Measurements from ENCODE around the gene ATG16L2. TPM values are rescaled to one million over a fixed set of nuclear protein-coding genes. Genes with fewer than 3 reads are reported as not detected.
"Not testable (repeated sequence)": the region's sequence is repeated elsewhere in the genome, so short reads cannot be mapped to it uniquely, and the experiment has no call there.

ATG16L2 gene
- polyA plus RNA-seq, 1 experiment = 10.1 TPM

GRCh38 chr11:72788241-72788640, 26.0 kb upstream of the ATG16L2 start:
- no peak for TF ChIP-seq CTCF (IDR thresholded peaks at IDR 0.05; ENCODE audit: insufficient read depth, low read depth, low read length)
- ChIA-PET CTCF (interaction anchor here (2.9 kb wide), 1 partner anchor 62 kb away, joined by 17 read pairs; no protein-coding TSS in a partner anchor), POLR2A (no interaction called here)
- Histone ChIP-seq H3K27me3 (ENCODE audit: control insufficient read depth, insufficient read depth, low read length) (no peaks in the 10 kb centered on the region), H3K4me3 (ENCODE audit: low read depth, low read length) (no peak overlapping the region), H3K36me3 (ENCODE audit: control insufficient read depth, insufficient read depth, low read length) (no peaks in the 10 kb centered on the region)
- DNase-seq (ENCODE audit: low read depth) = no peak

GRCh38 chr11:72789493-72790131, 24.6 kb upstream of the ATG16L2 start:
- CTCF ChIA-PET = interaction anchor here (1.0 to 2.9 kb wide), 3 partner anchors 13 to 64 kb away, joined by 3 to 17 read pairs (median 4); no protein-coding TSS in a partner anchor

DNA sequence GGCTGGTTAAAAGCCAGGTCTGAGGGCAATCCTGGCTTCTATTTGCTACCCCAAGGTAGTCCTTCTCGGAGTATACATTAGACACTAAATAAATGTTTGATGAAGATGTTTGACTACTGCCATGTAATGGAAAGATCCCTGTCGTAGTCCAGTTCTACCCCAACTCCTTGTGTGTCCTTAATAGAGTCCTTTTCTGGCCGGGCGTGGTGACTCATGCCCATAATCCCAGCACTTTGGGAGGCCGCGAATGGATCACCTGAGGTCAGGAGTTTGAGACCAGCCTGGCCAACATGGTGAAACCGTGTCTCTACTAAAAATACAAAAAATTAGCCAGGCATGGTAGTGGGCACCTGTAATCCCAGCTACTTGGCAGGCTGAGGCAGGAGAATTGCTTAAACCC, 23.0 kb upstream of the ATG16L2 start:
- CTCF ChIA-PET; H3K27me3 ChIP-seq (ENCODE audit: control insufficient read depth, insufficient read depth, low read length); DNase-seq (ENCODE audit: low read depth); H3K4me3 ChIP-seq (ENCODE audit: low read depth, low read length); POLR2A ChIA-PET; H3K36me3 ChIP-seq (ENCODE audit: control insufficient read depth, insufficient read depth, low read length): not testable (repeated sequence)

More at GRCh38 chr11:72789493-72790131, 24.6 kb upstream of the ATG16L2 start:
- no peaks in the 10 kb centered on the region for H3K27me3 ChIP-seq (ENCODE audit: control insufficient read depth, insufficient read depth, low read length)
- no peak overlapping the region for H3K4me3 ChIP-seq (ENCODE audit: low read depth, low read length)
- no peaks in the 10 kb centered on the region for H3K36me3 ChIP-seq (ENCODE audit: control insufficient read depth, insufficient read depth, low read length)
- POLR2A ChIA-PET = no interaction called here
- TF ChIP-seq CTCF (IDR thresholded peaks at IDR 0.05; ENCODE audit: insufficient read depth, low read depth, low read length) = no peak
- DNase-seq (ENCODE audit: low read depth) = no peak

DNA sequence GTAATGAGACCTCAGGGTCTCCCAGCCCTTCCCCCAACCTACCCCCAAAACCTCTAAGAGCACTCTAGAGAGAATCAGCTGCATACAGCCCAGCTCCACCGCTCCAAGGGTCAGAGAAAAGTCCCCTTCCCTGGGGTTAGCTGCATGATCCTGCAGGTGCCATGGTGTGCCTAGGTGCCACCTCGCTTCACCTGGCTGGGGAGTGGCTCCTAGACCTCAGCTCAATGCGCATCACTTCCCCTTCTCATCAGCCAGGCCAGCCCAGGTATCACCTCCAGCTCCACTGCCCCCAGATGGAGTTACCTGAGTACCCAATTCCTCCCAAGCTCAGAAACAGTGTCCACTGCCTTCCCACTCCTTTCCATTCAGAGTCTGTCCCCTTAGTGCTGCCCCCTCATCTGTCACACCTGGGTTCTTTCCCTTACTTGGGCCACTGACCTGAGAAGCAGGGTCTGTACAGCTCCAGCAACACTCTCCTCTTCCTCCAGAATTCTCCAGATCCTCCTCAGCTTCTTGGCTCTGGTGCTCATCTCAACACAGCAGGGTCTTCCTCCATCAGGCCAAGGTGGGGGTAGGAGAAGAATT, 21.7 kb upstream of the ATG16L2 start:
- Histone ChIP-seq H3K4me3 (ENCODE audit: low read depth, low read length) (no peak overlapping the region), H3K27me3 (ENCODE audit: control insufficient read depth, insufficient read depth, low read length) (no peaks in the 10 kb centered on the region), H3K36me3 (ENCODE audit: control insufficient read depth, insufficient read depth, low read length) (no peaks in the 10 kb centered on the region)
- no peak for TF ChIP-seq CTCF (IDR thresholded peaks at IDR 0.05; ENCODE audit: insufficient read depth, low read depth, low read length)
- ChIA-PET POLR2A (no interaction called here), CTCF (interaction anchor here (0.7 to 3.8 kb wide), 18 partner anchors 10 to 385 kb away, joined by 3 to 139 read pairs (median 4); partner anchors contain the start of gene ATG16L2)
- DNase-seq (ENCODE audit: low read depth) = no peak

DNA sequence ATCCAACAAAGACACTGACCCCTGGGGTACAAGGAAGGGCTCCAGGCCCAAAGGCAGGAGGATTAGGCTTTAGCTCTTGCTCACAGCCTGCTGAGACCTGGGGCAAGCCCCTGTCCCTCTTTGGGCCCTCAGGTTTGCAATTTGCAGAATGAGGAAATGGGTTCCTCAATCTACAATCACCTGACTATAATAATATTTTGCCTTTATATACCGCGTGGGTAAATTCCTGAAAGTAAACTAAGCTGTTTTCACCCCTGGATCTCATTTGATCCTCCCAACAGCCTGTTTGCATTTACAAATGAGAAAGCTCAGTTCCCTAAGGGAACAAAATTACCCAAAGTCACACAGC, 21.2 kb upstream of the ATG16L2 start:
- DNase-seq (ENCODE audit: low read depth) = no peak
- no peak for TF ChIP-seq CTCF (IDR thresholded peaks at IDR 0.05; ENCODE audit: insufficient read depth, low read depth, low read length)
- no peaks in the 10 kb centered on the region for H3K36me3 ChIP-seq (ENCODE audit: control insufficient read depth, insufficient read depth, low read length)
- POLR2A ChIA-PET = no interaction called here
- CTCF ChIA-PET = interaction anchor here (0.7 to 3.8 kb wide), 18 partner anchors 10 to 385 kb away, joined by 3 to 139 read pairs (median 4); partner anchors contain the start of gene ATG16L2
- H3K27me3 ChIP-seq (ENCODE audit: control insufficient read depth, insufficient read depth, low read length) = no peaks in the 10 kb centered on the region
- no peak overlapping the region for H3K4me3 ChIP-seq (ENCODE audit: low read depth, low read length)
